NCI-H2227 (cell line): ENCODE measurements around the gene MAST2.
"Not testable (repeated sequence)": the region's sequence is repeated elsewhere in the genome, so short reads cannot be mapped to it uniquely, and the experiment has no call there.

Experiments
- DNase-seq: peaks from one replicate; lab custom pipeline; 2025; ENCODE audit not compliant: unreplicated experiment; lab: John Stamatoyannopoulos, UW

MAST2 gene

DNA sequence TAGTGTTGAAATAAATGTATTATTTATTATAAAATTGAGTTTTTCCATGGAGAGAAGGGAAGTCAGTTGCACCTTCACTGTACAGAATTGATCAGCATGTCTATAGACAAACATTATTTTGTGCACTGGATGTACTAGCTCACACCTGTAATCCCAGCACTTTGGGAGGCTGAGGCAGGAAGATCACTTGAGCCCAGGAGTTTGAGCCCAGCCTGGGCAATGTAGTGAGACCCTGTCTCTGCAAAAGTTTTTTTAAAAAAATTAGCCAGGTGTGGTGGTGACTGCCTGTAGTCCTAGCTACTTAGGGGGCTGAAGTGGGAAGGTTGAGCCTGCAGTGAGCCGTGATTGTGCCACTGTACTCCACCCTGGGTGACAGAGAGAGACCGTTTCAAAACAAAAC lies 87.7 kb downstream of the MAST2 start:
- DNase-seq = no peak

DNA sequence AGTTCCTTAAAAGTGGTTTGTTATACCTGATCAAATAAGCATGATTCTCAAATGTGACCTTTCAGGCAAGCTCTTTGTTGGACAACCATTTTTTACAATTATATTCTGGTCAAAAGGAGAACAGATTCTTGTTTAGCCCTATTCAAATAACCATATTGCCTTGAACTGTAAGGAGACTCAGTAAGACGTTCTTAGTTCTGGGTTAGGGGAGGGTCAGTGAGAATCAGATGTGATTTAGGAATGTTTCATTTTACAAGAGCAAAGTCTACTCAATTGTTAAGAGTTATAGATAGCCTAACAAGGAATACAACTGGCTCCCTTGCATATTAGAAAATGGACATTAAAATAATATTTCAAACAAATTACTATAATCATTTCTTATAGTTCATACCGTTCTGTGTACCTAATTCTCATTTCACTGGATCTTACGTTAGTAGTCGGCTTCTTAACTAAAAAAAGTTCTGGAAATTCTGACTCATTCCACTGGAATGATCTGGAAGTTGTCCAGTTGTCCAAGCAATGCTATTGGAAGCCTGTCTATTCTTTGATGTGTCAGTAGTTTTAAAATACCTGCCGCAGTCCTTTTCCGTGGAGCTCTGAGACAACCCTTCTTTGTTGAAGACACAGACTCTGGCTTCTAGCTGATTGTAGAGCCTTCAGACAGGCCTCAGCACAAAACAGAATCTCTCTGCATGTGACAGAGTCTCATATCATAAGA lies 88.8 kb downstream of the MAST2 start:
- no peak for DNase-seq

DNA sequence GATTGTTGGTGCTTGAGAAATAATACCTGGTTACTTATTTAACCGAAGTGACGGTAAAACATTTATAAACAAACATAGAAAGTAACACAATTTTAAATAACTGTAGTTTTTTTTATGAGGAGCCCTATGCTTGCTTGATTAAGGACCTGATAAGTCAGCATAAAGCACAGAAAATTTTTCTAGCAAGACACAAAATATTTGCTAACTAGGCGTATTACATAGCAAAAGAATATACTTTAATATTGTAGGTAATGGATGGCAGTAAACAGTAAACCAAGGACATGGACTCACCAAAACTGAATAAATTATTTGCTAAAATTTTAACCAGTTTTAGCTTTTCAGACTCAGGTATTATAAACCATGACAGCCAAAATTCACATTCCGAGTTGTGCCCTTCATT lies 90.9 kb downstream of the MAST2 start:
- no peak for DNase-seq

DNA sequence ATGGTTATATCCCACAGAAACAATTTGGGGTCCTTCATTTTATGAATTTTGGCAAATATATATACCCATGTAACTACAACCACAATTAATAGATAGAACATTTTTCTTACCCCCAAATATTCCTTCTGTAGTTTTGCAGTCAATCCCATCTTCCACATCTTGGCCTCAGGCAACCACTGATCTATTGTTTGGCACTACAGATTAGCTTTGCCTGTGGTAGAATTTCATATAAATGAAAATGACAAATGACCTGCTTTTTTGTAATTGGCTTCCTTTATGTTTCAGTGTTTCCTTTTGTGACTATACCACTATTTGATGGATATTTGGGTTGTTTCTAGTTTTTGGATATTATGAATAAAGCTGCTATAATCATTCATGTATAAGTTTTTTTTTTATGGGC lies 91.5 kb downstream of the MAST2 start:
- no peak for DNase-seq

DNA sequence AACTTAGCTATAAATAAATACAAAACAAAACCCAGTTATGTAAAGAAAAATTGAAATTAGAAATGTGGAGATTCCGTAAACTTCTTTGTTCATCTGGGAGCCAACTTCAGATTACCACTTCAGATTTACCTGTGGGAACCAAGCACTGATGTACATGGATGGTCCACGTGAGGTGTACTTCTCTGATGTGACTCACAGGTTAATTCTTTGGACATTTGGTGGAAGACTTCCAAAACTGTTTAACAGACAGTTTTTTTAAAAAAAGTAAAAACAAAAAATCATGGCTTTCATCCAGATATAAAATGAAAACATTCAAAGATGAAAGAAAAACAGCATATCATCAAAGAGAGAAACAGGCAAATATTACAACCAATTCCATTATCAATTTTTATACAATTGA lies 92.0 kb downstream of the MAST2 start:
- DNase-seq = no peak

DNA sequence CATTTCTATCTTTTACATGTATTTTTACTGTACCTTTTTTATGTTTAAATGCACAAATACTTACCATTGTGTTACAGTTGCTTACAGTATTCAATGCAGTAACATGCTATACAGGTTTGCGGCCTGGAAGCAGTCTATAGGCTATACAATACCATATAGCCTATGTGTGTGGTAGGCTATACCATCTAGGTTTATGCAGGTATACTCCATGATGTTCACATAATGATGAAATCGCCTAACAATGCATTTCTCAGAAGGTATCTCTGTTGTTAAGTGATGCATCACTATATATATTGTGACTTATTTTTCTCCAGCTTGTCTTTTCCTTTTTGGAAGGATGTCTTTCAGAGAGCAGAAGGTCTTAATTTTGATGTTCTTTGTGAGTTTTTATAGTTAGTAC lies 103.5 kb downstream of the MAST2 start:
- no peak for DNase-seq

DNA sequence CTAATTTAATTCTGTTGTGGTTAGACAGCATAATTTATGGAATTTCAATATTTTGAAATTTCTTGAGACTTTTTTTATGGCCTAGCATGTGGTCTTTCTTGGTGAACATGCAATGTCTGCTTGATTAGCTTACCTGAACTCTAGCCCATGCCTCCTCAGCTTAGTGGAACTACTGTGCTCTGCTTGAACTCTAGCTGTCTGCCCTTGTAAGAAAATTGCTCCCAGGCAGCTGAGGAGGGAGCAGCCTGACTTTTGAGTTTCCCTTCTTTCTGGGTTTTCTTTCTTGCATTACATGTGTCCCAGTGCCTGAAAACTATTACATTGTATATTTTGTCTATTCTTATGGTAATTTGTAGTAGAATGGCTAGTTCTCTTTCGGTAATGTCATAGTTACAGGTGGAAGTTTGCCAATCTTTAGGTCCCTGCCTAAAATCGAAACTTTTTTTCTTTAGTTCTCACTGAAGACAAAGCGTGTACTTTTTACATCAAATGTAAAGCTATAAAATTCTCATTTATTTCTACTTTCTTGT lies 105.3 kb downstream of the MAST2 start:
- no peak for DNase-seq

DNA sequence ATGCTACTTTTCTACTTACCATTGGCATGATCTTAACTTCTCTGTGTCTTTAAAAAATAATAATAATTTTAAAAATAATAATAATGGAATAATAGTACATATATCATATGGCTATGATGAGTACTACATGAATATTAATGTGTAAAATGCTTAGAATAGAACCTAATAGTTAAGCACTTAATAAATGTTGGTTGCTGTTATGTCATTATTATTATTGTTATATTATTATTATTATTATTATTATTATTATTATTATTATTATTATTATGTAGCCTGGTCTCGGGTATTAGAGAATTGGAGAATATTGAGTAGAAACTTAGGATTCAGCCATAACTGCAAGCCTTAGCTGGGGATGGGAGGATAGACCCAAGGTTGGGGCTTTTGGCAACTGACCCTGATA lies 108.2 kb downstream of the MAST2 start:
- DNase-seq = no peak

DNA sequence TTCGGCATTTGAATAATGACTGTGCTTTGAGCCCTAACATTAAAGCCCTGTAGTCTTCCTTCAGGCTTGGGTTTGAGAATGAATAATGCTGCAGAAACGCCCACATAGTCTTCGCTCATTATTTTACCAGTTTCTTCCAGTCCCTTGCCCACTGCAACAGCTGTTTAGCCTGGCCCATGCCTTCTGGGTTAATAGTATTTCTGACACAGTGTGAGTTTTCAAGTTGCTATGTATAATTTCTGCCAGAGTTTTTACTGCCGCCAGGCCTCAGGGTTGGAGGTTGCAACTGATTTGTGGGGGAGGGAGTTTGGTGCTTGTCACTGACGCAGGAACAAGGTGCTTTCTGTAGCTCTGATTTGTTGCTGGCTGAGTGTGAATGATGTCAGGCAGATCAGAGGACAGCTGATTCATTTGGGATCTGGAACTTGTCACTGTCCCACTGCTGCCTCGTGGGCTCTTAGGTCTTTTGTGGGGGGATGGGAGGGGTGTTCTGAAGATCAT lies 109.8 kb downstream of the MAST2 start:
- peak; percentile 65 for DNase-seq

DNA sequence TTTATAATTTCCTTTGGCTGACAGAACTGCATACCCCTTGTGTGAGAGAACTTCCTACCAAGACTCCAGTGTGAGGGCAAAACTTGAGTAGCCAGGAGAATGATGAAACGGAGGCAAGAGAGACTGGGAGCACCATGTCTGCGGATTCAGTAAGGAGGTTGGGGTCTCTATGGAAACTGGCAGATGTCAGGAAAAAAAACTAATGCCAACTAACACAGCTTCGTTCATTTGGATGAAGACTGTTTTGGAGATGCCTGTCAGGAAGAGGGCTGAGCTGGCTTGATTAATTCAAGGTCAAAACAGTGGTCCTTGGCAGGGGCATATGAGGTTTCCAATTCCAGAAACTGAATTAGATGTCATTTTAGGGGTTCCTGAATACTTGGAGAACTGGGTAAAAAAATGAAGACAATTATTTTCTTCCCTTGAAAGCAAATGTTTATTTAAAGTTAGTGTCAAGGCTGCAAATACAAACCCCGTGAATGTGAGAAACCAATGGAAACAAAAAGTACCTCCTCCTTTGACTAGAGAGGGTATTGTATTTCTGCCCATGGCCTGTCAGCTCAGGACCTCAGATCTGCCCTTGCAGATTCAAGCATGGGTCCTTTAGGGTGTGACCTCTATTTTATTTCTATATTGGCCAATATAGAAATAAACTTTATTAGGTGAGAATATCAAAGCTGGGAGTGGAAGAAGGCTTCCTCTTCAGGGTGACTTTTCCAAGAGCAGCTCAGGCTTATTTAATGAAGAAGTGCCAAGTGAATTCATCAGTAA lies 110.5 kb downstream of the MAST2 start:
- no peak for DNase-seq

DNA sequence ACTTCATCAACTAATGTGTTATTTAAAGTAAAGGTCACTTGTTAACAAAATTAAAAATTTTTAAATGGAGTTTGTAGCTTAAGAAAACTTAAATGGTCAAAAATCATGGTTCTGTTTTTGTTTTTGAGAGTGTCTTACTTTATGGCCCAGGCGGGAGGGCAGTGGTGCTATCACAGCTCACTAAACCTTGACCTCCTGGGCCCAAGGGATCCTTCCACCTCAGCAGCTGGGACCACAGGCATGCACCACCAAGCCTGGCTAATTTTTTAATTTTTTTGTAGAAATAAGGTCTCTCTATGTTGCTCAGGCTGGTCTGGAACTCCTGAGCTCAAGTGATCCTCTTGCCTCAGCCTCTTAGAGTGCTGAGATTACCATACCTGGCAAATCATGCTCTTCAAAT lies 111.4 kb downstream of the MAST2 start:
- DNase-seq = no peak

DNA sequence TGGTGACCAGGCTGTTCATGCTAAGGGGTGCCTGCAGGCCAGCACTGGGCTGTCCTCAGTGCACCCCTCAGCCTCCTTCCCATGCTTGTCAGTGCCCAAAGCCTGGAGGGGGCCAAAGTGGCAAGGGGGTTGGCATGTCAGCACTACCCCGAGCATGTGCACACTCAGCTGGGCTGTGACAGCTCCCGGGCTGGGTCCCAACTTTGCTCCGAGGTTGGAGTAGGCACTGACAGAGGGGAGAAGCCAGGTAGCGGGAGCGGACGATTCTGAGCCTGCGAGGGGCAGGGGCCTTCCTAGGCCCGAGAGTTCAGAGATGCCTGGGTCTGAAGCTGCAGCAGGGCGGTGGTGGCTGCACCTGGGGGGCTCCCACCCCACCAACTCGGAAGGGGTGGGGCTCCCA lies 119.0 kb downstream of the MAST2 start:
- DNase-seq = no peak

DNA sequence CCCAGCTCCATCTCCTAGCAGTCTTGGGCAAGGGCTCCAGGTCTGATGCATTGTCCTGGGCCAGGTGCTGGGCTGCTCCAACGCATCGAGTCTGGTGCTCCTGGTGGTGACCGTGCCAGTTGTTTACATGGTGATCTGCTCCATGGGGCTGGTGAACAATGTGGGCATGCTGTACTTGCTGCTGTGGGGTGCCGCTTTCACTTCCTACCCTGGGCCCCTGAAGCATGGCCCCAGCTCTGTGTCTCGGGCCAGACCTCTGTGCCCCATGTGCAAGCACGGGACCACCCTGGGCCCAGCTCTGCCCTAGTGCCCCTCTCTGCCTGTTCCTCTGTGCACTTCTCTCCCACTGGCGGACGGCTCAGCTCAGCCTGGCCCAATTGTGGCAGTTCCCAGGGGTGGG lies 119.4 kb downstream of the MAST2 start:
- DNase-seq = no peak

DNA sequence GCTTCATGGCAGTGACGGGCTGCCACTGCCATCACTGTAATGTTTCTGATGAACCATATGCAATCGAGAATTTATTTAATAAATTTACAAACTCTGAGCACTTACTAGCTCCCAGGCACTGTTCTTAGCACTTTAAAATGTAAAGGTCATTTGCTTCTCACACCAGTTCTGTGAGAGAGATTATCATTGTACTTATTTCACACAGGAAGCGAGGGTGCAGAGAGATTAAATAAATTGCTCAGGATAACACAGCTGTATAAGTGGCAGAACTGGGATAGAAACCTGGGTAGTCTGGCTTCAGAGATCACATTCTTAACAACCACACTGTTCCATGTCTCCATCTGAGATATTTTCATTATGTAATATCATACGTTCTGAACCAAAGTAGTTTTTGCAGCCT lies 119.9 kb downstream of the MAST2 start:
- DNase-seq = no peak

DNA sequence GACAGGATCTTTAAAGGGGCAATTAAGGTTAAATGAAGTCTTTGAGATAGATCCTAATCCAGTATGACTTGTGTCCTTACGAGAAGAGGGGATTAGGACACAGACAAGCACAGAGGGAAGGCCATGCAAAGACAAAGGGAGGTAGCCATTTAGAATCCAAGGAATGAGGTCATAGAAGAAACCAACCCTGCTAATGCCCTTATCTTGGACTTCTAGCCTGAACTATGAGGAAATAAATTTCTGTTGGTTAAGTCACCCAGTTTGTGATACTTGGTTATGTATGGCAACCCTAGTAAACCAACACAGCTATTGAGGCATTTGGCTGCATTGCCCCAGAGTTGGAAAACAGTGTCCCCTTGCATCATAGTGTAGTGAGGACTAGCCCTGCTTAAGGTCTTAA lies 121.3 kb downstream of the MAST2 start:
- no peak for DNase-seq

DNA sequence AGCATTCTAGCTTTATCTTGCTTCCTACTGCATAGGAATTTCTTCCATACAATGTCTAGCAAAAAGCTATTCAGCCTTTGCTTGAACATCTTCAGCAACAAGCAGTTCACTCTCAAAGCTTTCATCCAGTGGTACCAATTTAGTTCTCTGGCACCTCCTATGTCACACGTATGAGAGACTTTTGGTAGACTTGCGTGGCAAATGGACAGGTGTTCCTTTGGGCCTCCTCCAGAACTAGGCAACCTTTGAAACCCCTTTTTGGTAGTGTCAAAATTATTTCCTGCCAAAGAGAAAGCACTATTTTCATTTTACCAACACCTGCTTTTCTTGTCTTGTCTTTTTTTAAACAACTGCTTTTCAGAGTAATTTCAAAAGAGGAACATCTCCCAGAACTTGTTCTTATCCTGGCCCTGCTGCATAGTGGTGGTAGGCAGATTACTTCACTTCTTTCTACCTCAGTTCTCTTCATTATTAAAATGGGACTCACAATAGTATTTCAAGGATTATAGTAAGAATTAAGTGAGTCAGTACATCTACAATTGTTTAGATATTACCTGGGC lies 122.4 kb downstream of the MAST2 start:
- DNase-seq = no peak

DNA sequence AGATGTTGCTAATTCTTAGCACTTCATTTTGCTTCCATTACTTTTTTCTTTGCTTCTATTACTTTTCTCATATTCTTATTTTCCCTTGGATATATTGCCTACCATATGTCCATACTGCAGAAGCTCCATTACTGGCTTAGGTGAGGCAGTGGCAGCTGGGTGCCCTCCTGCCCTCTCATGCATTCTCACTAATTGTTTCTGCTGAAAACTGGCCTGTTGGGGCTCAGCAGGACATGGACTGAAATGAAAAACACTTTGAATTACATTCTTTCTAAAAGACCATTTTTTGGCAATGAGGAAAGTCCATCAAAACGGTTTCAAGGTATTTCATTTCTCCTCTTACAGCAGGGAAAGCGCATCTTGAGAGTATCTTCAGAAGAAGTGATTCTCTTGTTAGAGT lies 122.9 kb downstream of the MAST2 start:
- no peak for DNase-seq

DNA sequence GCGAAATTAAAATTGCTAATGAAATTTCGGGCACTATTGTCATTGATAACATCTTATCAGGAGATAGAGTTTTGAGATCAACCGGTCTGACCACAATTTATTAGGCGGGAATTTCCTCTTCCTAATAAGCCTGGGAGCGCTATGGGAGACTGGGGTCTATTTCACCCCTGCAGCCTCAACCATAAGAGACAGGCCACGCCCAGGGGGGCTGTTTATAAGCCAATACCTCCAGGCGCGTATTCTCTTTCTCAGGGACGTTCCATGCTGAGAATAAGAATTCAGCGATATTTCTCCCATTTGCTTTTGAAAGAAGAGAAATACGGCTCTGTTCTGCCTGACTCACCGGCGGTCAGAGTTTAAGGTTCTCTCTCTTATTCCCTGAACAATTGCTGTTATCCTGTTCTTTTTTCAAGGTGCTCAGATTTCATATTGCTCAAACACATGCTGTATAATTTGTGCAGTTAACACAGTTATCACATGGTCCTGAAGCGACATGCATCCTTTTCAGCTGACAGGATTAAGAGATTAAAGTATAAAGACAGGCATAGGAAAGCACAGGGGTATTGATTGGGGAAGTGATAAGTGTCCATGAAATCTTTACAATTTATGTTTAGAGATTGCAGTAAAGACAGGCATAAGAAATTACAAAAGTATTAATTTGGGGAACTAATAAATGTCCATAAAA lies 124.0 kb downstream of the MAST2 start:
- DNase-seq = not testable (repeated sequence)

DNA sequence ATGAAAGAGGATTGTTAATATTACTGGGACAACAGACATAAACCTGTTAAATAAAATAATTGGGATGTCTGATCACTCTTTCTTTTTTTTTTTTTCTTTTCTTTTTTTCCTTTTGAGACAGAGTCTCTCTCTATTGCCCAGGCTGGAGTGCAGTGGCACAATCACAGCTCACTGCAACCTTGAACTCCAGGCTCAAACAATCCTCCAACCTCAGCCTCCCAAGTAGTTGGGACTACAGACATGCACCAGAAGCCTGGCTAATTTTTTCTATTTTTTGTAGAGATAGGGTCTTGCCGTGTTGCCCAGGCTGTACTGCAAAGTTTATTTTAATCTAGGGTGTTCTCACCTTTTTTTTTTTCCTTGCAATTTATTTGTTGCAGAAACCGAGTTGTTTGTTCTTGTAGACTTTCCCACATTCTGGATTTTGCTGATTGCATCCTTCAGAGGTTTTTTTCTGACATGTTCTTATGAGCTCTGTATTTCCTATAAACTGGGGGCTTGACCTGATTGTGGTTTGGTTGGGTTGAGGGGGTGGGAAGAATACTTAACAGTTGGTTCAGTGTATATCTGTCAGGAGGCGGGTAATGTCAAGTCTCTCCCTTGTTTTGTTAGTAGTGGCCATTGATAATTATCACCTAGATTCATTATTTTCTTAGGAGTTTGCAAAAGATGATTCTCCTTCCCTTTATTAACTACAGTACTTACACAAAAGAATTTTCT lies 125.2 kb downstream of the MAST2 start:
- DNase-seq = peak; percentile 70

DNA sequence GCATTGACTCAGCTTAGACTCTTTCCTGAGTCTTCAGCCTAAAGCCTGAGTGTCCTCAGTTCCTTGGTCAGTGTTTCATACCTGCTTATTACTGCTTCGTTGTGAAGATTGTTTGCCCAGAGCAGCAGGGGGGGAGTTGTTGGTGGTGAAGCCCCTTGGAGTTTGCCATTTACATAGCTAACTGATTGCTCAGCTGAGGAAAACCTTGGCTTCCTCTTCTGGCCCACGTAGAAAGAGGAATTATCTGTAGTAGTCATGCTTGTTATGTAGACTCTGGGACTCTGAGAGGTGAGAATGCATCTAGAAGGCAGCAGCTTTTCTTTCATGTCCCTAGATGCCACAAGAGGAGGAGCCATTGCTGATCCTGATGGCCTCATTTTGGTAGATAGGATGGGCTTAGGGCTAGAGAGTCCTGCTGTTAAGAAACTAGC lies 125.9 kb downstream of the MAST2 start:
- peak; percentile 87 for DNase-seq
